GM21423 (cell line): ENCODE measurements around the gene GPHB5.
"Not testable (repeated sequence)": the region's sequence is repeated elsewhere in the genome, so short reads cannot be mapped to it uniquely, and the experiment has no call there.

ENCODE experiments used
- ATAC-seq: cut with Tn5 transposase; IDR thresholded peaks from one replicate; pipeline ENCODE4 v1.9.1; 2021; ENCODE audit warnings: mild to moderate bottlenecking, moderate library complexity; ENCODE audit not compliant: unreplicated experiment

GPHB5 gene

GRCh38 chr14:63318835-63319234 lies at the start of gene GPHB5:
TSS of gene GPHB5 (minus strand) at chr14:63318935. CDS start at chr14:63317849, 1,086 bp downstream.
- ATAC-seq: no peak

DNA sequence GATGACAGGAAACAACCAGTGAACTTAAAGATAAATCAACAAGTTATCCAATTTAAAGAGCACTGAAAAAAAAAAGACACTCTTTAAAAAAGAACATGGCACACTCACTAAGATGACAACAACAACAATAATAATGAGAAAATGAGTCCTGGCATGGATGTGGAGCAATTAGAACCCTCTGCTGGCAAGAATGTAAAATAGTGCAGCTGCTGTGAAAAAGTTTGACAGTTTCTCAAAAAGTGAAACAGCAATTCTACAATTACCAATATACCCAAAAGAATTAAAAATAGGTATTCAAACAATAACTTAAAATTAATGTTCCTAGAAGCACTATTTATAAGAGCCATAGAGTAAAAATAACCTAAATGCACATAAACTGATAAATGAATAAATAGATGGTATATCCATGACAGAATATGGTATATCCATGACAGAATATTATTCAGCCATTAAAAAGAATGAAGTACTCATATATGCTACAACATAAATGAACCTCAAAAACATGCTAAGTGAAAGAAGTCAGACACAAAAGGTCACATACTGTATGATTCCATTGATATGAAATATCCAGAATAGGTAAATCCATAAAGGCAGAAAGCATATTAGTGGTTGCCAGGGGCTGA lies 49.1 kb upstream of the GPHB5 start:
- ATAC-seq: no peak

GRCh38 chr14:63362389-63362819 lies 43.7 kb upstream of the GPHB5 start:
- ATAC-seq: no peak

GRCh38 chr14:63361790-63362189 lies 43.1 kb upstream of the GPHB5 start:
- ATAC-seq: no peak

DNA sequence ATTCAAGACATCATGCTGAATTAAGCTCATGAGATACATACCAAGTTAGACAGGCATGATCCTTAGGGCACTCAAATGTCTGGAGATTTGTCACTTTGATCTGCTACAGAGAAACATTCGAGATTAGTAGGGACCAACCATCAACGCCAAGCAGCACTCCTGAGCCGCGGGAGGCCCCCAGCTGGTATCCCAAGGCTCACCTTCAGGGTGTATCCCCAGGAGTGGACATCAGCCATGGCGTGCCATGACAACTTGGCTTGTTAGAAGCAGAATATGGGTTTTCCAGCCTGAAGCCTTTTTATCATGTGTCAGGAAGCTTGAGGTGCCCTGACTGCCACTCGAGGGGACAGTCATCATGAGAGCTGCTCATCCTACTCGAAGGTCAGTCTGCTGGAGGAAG lies 39.1 kb upstream of the GPHB5 start:
- ATAC-seq: no peak

DNA sequence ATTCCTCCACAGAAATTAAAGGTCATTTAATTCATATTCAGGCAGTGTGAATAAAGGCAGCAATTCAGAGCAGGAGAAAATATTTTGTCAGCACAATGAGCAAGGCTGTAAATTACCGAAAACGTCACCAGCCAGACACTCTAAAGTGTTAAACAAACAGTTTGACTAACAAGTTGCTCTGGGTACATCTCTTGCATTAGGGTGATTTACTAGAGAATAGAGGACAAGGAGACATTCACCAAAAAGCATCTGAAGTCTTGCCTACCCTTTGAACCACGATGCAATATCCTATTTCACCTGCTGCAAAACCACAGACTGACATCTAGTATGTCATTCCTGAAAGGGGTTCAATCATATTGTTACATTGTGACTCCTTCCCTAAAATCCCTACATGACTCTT lies 27.1 kb upstream of the GPHB5 start:
- no peak for ATAC-seq

DNA sequence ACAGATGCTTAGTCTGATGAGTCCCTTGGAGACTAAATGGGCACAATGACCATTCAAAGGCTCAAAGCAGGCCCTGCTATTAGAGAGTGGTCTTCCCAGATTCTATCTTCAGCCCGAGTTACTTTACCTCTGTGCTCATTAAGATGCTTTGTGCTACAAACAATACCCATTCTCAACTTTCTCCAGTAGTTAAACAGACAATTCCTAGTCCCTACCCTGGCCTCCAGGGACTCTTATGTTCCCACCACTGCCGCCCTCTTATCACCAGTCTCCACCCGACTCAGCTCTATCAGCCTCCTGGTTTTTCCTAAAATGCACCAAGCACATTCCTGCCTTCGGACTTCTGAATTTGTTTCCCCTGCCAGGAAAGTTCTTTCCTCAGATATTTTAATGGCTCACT lies 25.6 kb upstream of the GPHB5 start:
- ATAC-seq: no peak

DNA sequence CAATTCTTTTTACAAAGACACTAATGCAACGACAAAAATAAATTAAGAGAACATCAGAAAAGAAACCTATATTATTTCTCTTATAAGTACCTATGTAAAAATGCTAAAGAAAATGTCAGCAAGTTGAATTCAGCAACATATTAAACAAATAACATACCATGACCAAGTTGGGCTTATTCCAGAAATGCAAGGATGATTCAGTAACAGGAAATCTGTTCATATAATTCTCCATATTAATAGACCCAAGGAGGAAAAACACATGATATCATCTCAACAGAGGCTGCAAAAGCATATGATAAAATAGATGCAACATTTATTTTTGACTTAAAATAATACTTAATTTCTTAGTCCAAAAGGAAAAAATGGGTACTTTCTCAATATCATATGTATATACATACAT lies 25.1 kb upstream of the GPHB5 start:
- ATAC-seq: no peak

- ATAC-seq: no peak
Measured at GRCh38 chr14:63342371-63342770, 23.6 kb upstream of the GPHB5 start.

DNA sequence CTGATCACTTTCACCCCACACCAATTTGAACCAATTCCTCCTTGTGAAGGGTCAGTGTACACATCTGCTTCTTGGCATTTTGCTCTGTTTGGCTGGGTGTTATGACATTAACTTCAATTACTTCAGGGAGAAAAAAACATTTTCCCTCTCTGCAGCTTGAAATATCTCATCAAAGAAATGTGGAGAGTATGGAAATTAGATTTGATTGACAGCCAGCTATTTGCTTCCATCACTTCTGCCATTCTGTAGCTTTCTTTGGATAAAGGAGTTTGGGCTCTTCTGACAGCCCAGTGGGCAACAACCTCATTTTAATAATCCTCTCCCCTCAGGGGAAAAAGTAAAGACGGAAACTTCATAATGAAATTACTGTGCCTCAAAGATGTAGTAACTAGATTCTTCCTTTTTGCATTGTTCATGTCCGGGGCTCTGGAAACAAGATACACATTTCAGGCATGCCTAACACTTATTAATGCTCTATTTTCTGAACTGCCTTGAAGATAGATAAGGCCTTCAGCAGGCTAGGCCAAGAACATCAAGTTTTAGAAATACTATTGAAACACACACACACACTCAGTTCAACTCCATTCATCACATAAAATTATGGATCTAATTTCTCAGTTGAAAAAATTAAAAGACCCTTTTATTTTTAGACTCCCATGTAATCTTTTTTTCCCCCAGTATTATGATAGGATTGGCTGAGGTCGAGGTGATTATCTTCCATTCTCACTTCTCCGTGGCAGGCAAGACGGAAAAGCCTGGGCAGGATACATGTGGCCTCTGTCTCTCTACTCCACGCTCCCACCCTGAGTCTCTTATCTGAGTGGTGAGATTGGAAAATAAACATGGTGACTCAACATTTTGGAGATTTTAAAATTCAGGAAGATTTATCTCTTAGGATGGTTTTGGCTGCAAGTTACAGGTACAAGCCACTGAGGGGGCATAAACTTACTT lies 10.3 kb upstream of the GPHB5 start:
- no peak for ATAC-seq

- no peak for ATAC-seq
Measured at GRCh38 chr14:63326840-63327239, 8.1 kb upstream of the GPHB5 start.

- ATAC-seq: no peak
Measured at GRCh38 chr14:63322897-63323573, 4.3 kb upstream of the GPHB5 start.

- ATAC-seq: no peak
Measured at GRCh38 chr14:63322472-63322871, 3.7 kb upstream of the GPHB5 start.

DNA sequence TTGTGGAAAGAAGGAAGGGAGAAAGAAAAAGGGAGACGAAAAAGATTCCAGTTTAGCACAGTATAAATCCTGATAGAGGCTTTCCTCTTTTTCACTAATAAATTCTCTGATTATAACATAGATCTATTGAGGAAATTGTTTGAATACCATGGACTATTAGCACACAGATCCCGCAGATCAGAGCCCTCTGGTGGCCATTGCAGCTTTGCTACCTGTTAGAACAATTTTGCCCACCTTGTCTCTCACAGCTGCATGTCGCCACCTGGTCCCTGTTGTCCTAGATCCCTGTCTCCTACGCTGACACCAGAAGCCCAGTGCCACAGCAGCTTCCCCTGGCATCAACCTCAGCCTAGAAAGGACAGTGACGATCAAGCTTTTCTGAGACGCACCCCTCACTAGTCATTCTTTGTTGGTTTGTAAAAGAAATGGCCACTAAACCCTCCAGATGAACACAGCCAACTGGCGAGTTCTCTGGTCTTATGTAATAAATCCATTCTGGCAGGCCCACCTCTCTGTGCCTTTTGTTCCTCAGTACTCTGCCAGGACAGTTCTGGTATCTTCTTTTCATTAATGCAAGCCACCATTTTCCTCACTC lies 9.9 kb downstream of the GPHB5 start:
- no peak for ATAC-seq

GRCh38 chr14:63304429-63304828 lies 14.3 kb downstream of the GPHB5 start:
- not testable (repeated sequence) for ATAC-seq

- no peak for ATAC-seq
Measured at GRCh38 chr14:63301891-63302534, 16.7 kb downstream of the GPHB5 start.

- no peak for ATAC-seq
Measured at GRCh38 chr14:63300854-63301253, 17.9 kb downstream of the GPHB5 start.

- ATAC-seq: no peak
Measured at GRCh38 chr14:63299351-63300110, 19.2 kb downstream of the GPHB5 start.

DNA sequence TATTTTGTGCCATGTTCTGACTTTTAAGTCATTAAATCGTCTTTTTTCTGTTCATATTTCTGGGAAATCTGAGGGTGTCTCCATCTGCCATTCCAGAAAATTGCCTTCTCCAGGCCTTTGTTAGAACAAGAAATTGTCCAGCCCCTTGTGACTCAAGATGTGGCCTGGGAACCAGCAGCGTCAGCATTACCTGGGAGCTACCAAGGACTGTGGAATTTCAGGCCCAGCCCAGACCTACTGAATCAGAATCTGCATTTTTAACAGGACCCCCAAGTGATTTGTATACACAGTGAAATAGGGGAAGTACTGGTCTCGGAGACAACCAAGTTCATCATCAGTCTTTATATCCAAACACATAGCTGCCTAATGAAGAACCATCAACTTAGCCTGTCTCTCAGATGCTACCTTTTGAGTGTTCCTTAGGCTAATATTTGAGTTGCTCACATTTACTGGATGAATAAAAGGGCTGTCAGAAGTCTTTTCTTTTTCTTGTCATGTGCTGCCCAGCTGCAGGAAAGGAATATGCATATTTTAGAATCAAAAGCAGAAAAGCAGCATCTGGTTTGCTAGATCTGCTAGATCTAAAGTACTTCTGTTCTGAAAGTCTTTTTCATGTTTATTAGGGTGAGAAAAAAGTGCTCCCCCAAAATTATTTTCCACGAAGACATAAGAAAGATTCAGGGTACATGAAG lies 21.2 kb downstream of the GPHB5 start:
- no peak for ATAC-seq
